Hepatocyte (in vitro differentiated cells): ENCODE results near the gene CTF1.

Experiments used
- EZH2 ChIP-seq: fragments of 200-600 bp; sonication (generic); IDR thresholded peaks from 2 replicates; pipeline ENCODE4 v1.6.1; 2016; ENCODE audit warnings: antibody characterized with exemption, mild to moderate bottlenecking, borderline replicate concordance
- EZH2phosphoT487 ChIP-seq: fragments of 200-600 bp; sonication (generic); IDR thresholded peaks from one replicate; pipeline ENCODE4 v1.6.1; 2018; ENCODE audit warnings: antibody characterized with exemption, mild to moderate bottlenecking, low read depth, moderate library complexity; ENCODE audit not compliant: unreplicated experiment, severe bottlenecking
- TF ChIP-seq, protein P1 (sequence below): fragments of 200-600 bp; sonication (generic); IDR thresholded peaks from 2 replicates; pipeline ENCODE4 v1.5.1; 2016; ENCODE audit warnings: antibody characterized with exemption, mild to moderate bottlenecking; ENCODE audit not compliant: poor library complexity

DNA sequence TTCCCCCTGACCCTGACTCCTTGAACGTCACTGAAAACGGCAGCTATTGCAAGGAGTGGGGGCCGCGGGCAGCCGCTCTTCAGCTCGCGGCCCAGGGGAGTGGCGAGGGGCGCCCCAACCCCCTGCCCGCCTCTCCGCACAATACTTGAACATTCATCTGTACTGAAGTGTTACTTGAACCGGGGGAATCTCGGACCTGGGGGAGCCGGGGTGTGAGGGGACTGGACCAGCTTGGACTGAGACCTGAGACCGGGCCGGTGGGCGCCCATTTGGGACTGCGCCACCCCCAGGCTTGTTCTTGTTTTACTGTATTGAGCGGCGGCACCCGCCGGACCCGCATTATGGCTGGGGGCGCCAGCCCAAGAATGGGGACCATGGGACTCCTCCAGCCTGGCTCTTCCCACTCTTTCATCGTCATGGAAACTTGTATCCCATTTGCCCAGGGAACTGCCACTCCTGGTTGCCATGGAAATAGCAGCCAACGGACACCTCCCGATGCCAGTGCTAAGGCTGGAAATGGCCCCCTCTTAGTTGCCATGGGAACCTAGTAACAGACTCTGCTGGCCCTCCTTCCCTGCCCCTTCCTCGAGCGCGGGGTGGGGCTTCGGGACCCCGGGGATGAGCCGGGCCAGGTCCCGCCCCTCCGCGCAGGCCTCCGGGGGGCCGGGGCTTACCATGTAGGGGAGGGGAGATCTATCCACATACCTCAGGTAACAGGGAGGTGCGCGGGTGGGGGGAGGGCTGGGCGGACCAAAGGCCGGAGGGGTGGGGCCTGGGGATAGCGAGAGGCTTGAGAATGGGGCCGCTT, 51.6 kb downstream of the CTF1 start:
- TF ChIP-seq, protein P1, sequence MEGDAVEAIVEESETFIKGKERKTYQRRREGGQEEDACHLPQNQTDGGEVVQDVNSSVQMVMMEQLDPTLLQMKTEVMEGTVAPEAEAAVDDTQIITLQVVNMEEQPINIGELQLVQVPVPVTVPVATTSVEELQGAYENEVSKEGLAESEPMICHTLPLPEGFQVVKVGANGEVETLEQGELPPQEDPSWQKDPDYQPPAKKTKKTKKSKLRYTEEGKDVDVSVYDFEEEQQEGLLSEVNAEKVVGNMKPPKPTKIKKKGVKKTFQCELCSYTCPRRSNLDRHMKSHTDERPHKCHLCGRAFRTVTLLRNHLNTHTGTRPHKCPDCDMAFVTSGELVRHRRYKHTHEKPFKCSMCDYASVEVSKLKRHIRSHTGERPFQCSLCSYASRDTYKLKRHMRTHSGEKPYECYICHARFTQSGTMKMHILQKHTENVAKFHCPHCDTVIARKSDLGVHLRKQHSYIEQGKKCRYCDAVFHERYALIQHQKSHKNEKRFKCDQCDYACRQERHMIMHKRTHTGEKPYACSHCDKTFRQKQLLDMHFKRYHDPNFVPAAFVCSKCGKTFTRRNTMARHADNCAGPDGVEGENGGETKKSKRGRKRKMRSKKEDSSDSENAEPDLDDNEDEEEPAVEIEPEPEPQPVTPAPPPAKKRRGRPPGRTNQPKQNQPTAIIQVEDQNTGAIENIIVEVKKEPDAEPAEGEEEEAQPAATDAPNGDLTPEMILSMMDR: peak; percentile 7
- TF ChIP-seq EZH2 (no peak), EZH2phosphoT487 (no peak)
